HCT116 (cell line): ENCODE measurements around the gene HPCAL1. TPM values are rescaled to one million over a fixed set of nuclear protein-coding genes. Genes with fewer than 3 reads are reported as not detected.

Experiments used
- ATAC-seq: fragments of 200-7000 bp; cut with Tn5 transposase; 2 replicates; pipeline ENCODE4 v1.9.1; 2020; ENCODE audit warnings: mild to moderate bottlenecking, moderate library complexity
- BruUV-seq: library from RNA; stranded (reverse); fragments of 400-500 nt; replicated peaks from 2 replicates; lab custom pipeline; 2021; lab: Mats Ljungman, UMichigan
- CTCF ChIA-PET: fragments of 300-600 bp; sonication (Branson Sonifier 250); formaldehyde crosslinking; loops from one replicate; lab custom pipeline; 2021; ENCODE audit warnings: antibody characterized with exemption; lab: Charles Lee
- POLR2A ChIA-PET: fragments of 300-600, 350-600 bp; sonication (Branson Sonifier 250); formaldehyde crosslinking; loops from one replicate; lab custom pipeline; 2021; ENCODE audit warnings: antibody characterized with exemption; lab: Charles Lee
- RAD21 ChIA-PET, 2 experiments: fragments of 300-600 bp; sonication (Branson Sonifier 250); formaldehyde crosslinking; loops; one replicate each; lab custom pipeline; 2023; ENCODE audit warnings: low total read pairs in 2 of 2; ENCODE audit not compliant: uncharacterized antibody in 2 of 2, unreplicated experiment in 2 of 2, low non-redundant PET in 1 of 2; lab: Charles Lee
- DNase-seq: peaks from one replicate; pipeline ENCODE4 v3.0.0-alpha.2; 2010; ENCODE audit warnings: low read depth, low spot score
- H2AFZ ChIP-seq: fragments of 200-600 bp; shearing (Covaris generic), sonication (generic); 2 replicates; pipeline ENCODE4 v1.6.1; 2017; ENCODE audit warnings: low read depth, mixed run types, mixed read lengths, antibody characterized with exemption, low read length; ENCODE audit not compliant: poor library complexity, severe bottlenecking
- H3K27ac ChIP-seq: 2 replicates; pipeline ENCODE4 v1.5.1; 2012; ENCODE audit warnings: low read depth, low read length
- H3K27me3 ChIP-seq: fragments of 200-600 bp; sonication (generic); 2 replicates; pipeline ENCODE4 v1.6.1; 2016; ENCODE audit warnings: mixed run types, low read length, mixed read lengths; ENCODE audit not compliant: insufficient read depth
- H3K36me3 ChIP-seq, 2 experiments: fragments of 200-500 bp in 1 of 2; fragments of 200-600 bp in 1 of 2; sonication (Bioruptor generic) in 1 of 2; sonication (generic) in 1 of 2; 2 replicates each; pipeline versions ENCODE4 v1.5.1 to v1.6.1; 2014 to 2016; ENCODE audit warnings: low read length in 2 of 2, inconsistent platforms in 1 of 2, mixed read lengths in 1 of 2, mixed run types in 1 of 2; ENCODE audit not compliant: insufficient read depth in 2 of 2, control insufficient read depth in 1 of 2
- H3K4me1 ChIP-seq, 2 experiments: fragments of 200-600 bp in 1 of 2; sonication (generic) in 1 of 2; 2 replicates each; pipeline versions ENCODE4 v1.5.1 to v1.6.1; 2012 to 2017; ENCODE audit warnings: low read length in 2 of 2, inconsistent platforms in 1 of 2, mild to moderate bottlenecking in 1 of 2, mixed read lengths in 1 of 2, mixed run types in 1 of 2, moderate library complexity in 1 of 2; ENCODE audit not compliant: insufficient read depth in 2 of 2, control insufficient read depth in 1 of 2
- H3K4me2 ChIP-seq: fragments of 200-600 bp; sonication (generic); 2 replicates; pipeline ENCODE4 v1.6.1; 2017; ENCODE audit warnings: mixed run types, low read length, mixed read lengths
- H3K4me3 ChIP-seq, 2 experiments: fragments of 200-600 bp in 1 of 2; sonication (generic) in 1 of 2; replicated peaks in 1 of 2; 2 replicates each; pipeline ENCODE4 v1.5.1; 2011 to 2016; ENCODE audit warnings: low read length in 2 of 2, control low read depth in 1 of 2, low read depth in 1 of 2, mild to moderate bottlenecking in 1 of 2, mixed read lengths in 1 of 2, mixed run types in 1 of 2
- H3K79me2 ChIP-seq: fragments of 200-600 bp; sonication (generic); 2 replicates; pipeline ENCODE4 v1.6.1; 2017; ENCODE audit warnings: mild to moderate bottlenecking, mixed run types, low read length, moderate library complexity, mixed read lengths; ENCODE audit not compliant: insufficient read depth
- H3K9ac ChIP-seq: fragments of 200-600 bp; sonication (generic); 2 replicates; pipeline ENCODE4 v1.6.1; 2016; ENCODE audit warnings: low read length, mixed read lengths
- H3K9me2 ChIP-seq: fragments of 200-600 bp; sonication (generic), shearing (Covaris generic); 2 replicates; pipeline ENCODE4 v1.6.1; 2017; ENCODE audit warnings: mixed run types, mild to moderate bottlenecking, moderate library complexity; ENCODE audit not compliant: insufficient read depth
- H3K9me3 ChIP-seq, 2 experiments: fragments of 200-500 bp in 1 of 2; fragments of 200-600 bp in 1 of 2; sonication (Bioruptor generic) in 1 of 2; sonication (generic) in 1 of 2; 2 replicates each; pipeline ENCODE4 v1.6.1; 2014 to 2017; ENCODE audit warnings: low read length in 2 of 2, mixed read lengths in 2 of 2, inconsistent platforms in 1 of 2, low read depth in 1 of 2, mild to moderate bottlenecking in 1 of 2, mixed run types in 1 of 2, moderate library complexity in 1 of 2; ENCODE audit not compliant: control insufficient read depth in 1 of 2, insufficient read depth in 1 of 2
- H4K20me1 ChIP-seq: fragments of 200-600 bp; sonication (generic), shearing (Covaris generic); 2 replicates; pipeline ENCODE4 v1.6.1; 2017; ENCODE audit warnings: mixed run types, mild to moderate bottlenecking, moderate library complexity; ENCODE audit not compliant: insufficient read depth
- CTCF ChIP-seq, 3 experiments: fragments of 200-600 bp in 1 of 3; sonication (generic) in 1 of 3; IDR thresholded peaks in 2 of 3; conservative IDR thresholded peaks in 1 of 3; 2 replicates each; pipeline ENCODE4 v1.5.1; 2012 to 2017; ENCODE audit warnings: low read depth in 2 of 3, low read length in 2 of 3, antibody characterized with exemption in 1 of 3, borderline replicate concordance in 1 of 3, control low read depth in 1 of 3, mild to moderate bottlenecking in 1 of 3, mixed read lengths in 1 of 3, mixed run types in 1 of 3, moderate library complexity in 1 of 3; ENCODE audit not compliant: insufficient read depth in 1 of 3
- EGR1 ChIP-seq: IDR thresholded peaks from 2 replicates; pipeline ENCODE4 v1.6.1; 2012; ENCODE audit warnings: low read depth
- EZH2 ChIP-seq: fragments of 200-600 bp; sonication (generic); IDR thresholded peaks from 2 replicates; pipeline ENCODE4 v1.6.1; 2017; ENCODE audit warnings: antibody characterized with exemption, mixed run types
- JUND ChIP-seq: IDR thresholded peaks from 2 replicates; pipeline ENCODE4 v1.6.1; 2012
- MAX ChIP-seq: IDR thresholded peaks from 2 replicates; pipeline ENCODE4 v1.6.1; 2012
- RAD21 ChIP-seq: IDR thresholded peaks from 2 replicates; pipeline ENCODE4 v1.6.1; 2012; ENCODE audit warnings: low read depth, mild to moderate bottlenecking
- SP1 ChIP-seq: IDR thresholded peaks from 2 replicates; pipeline ENCODE4 v1.6.1; 2012; ENCODE audit warnings: low read depth
- TCF7L2 ChIP-seq: IDR thresholded peaks from 2 replicates; pipeline ENCODE4 v1.7.0; 2011; ENCODE audit warnings: borderline replicate concordance, inconsistent platforms; ENCODE audit not compliant: insufficient read depth, insufficient read length; ENCODE audit errors: extremely low read depth
- ZBTB33 ChIP-seq: IDR thresholded peaks from 2 replicates; pipeline ENCODE4 v1.6.1; 2011; ENCODE audit warnings: mild to moderate bottlenecking, low read length, moderate library complexity; ENCODE audit not compliant: insufficient replicate concordance; ENCODE audit errors: extremely low read depth
- intact Hi-C: fragments of 100-400 bp; cut with micrococcal nuclease; formaldehyde crosslinking; loops from 2 replicates; pipeline ENCODE4 v1.10.0; 2022
- total RNA-seq: library from RNA; stranded (reverse); gene quantifications from one replicate; pipeline ENCODE4 v1.2.1, GENCODE V29; 2021; ENCODE audit not compliant: unreplicated experiment

Gene HPCAL1
- total RNA-seq, 1 experiment from 2014 or later, result 111 TPM

- H3K4me1 ChIP-seq, result peaks cover 0 to 5% of the 10 kb centered on the region in 2 experiments; a peak in 1 of 4 replicates
- H3K9me3 ChIP-seq, result no peaks in the 10 kb centered on the region
- ATAC-seq (no peak), DNase-seq (no peak)
- intact Hi-C loops, result no loop called here
- no peaks in the 10 kb centered on the region for H4K20me1 ChIP-seq
- H3K27me3 ChIP-seq, result no peaks in the 10 kb centered on the region
- ChIA-PET POLR2A (no interaction called here), CTCF (no interaction called here), RAD21 (no interaction called here)
- no peaks in the 10 kb centered on the region for H3K36me3 ChIP-seq
- H3K4me2 ChIP-seq, result no peak overlapping the region
- BruUV-seq, result no TSS peak
- H3K9me2 ChIP-seq, result no peaks in the 10 kb centered on the region
- no peak overlapping the region for H3K4me3 ChIP-seq
- H2AFZ ChIP-seq, result no peak overlapping the region
- no peak overlapping the region for H3K27ac ChIP-seq
- H3K9ac ChIP-seq, result no peak overlapping the region
- H3K79me2 ChIP-seq, result no peaks in the 10 kb centered on the region
- no peak for TF ChIP-seq EGR1
- TF ChIP-seq JUND, result no peak
- TF ChIP-seq MAX, result no peak
- TF ChIP-seq EZH2, result no peak
- no peak for TF ChIP-seq ZBTB33
These were observed 164.1 kb downstream of the HPCAL1 start for GRCh38 chr2:10466801-10467200.

GRCh38 chr2:10467401-10467800, 164.7 kb downstream of the HPCAL1 start:
- Histone ChIP-seq H3K9me2 (no peaks in the 10 kb centered on the region), H3K36me3 (no peaks in the 10 kb centered on the region), H3K27me3 (no peaks in the 10 kb centered on the region), H4K20me1 (no peaks in the 10 kb centered on the region), H3K27ac (no peak overlapping the region), H3K9ac (no peak overlapping the region), H3K9me3 (no peaks in the 10 kb centered on the region), H3K79me2 (no peaks in the 10 kb centered on the region), H3K4me2 (no peak overlapping the region), H2AFZ (no peak overlapping the region), H3K4me3 (no peak overlapping the region), H3K4me1 (peaks cover 0 to 5% of the 10 kb centered on the region in 2 experiments; a peak in 1 of 4 replicates)
- CTCF ChIA-PET, result no interaction called here
- DNase-seq (no peak), ATAC-seq (peak; percentile 62)
- POLR2A ChIA-PET, result no interaction called here
- intact Hi-C loops, result no loop called here
- no TSS peak for BruUV-seq
- TF ChIP-seq SP1, result no peak
- TF ChIP-seq ZBTB33, result no peak
- TF ChIP-seq RAD21, result peak; percentile 13; the same call in 1 of the 2 replicates
- 0 out of 6 replicates have a peak, but pooled peaks of 1 of the 3 experiments have one; percentile 6 for TF ChIP-seq CTCF (IDR thresholded peaks at IDR 0.05 in 2 of 3, conservative IDR thresholded peaks at IDR 0.05 in 1 of 3; ENCODE audit: borderline replicate concordance in 1 of 3, insufficient read depth in 1 of 3, low read depth in 2 of 3, low read length in 2 of 3)
- TF ChIP-seq TCF7L2, result no peak
- RAD21 ChIA-PET, result no interaction called here
